Mammary epithelial cell (primary cell): Measurements from ENCODE around the gene KRTAP5-5.

Experiments used
- CTCF ChIP-seq, 2 donors: IDR thresholded peaks in 1 of 2; conservative IDR thresholded peaks in 1 of 2; 2 replicates each; pipeline ENCODE4 v1.5.1; 2011 to 2012; ENCODE audit warnings: inconsistent platforms in 2 of 2, low read length in 2 of 2, mild to moderate bottlenecking in 2 of 2, control low read depth in 1 of 2, low read depth in 1 of 2; ENCODE audit not compliant: insufficient read depth in 1 of 2; ENCODE audit errors: extremely low read depth in 1 of 2
- EZH2 ChIP-seq: IDR thresholded peaks from 2 replicates; pipeline ENCODE4 v1.6.1; 2012; ENCODE audit warnings: low read length, inconsistent platforms, borderline replicate concordance

DNA sequence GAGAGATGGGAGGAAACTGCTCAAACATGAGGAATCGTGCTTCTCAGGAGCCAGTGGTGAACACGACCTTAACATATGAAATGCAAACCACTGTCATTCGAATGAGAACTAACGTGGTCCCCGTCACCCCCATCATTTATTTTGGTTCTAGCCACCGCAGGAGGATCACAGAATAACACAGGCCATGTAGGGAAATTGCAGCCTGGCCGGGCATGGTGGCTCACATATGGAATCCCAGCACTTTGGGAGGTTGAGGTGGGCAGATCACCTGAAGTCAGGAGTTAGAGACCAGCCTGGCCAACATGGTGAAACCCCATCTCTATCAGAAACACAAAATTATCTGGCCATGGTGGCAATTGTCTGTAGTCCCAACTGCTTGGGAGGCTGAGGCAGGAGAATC lies 27.1 kb downstream of the KRTAP5-5 start:
- TF ChIP-seq CTCF (conservative IDR thresholded peaks at IDR 0.05 in 1 of 2, IDR thresholded peaks at IDR 0.05 in 1 of 2; ENCODE audit: extremely low read depth in 1 of 2, insufficient read depth in 1 of 2, low read depth in 1 of 2, low read length in 2 of 2) = no peak
- no peak for TF ChIP-seq EZH2
